Spinal cord (tissue), 10 donors: ENCODE data around the gene ISOC2. TPM values are rescaled to one million over a fixed set of nuclear protein-coding genes. Genes with fewer than 3 reads are reported as not detected.

ENCODE experiments used
- DNase-seq, 6 donors: peaks; one replicate each; pipeline versions ENCODE4 v3.0.0 to v3.0.0-alpha.2; 2013 to 2015; ENCODE audit warnings: low spot score in 6 of 6, low read depth in 4 of 6
- H3K27ac ChIP-seq: one replicate; pipeline ENCODE4 v1.5.1; 2013; ENCODE audit warnings: low read depth, low read length, control low read depth
- H3K27me3 ChIP-seq: one replicate; pipeline ENCODE4 v1.6.1; 2013; ENCODE audit warnings: low read length; ENCODE audit not compliant: control insufficient read depth, insufficient read depth
- H3K36me3 ChIP-seq: one replicate; pipeline ENCODE4 v1.6.1; 2013; ENCODE audit warnings: low read length; ENCODE audit not compliant: control insufficient read depth, insufficient read depth
- H3K4me1 ChIP-seq: one replicate; pipeline ENCODE4 v1.6.1; 2013; ENCODE audit warnings: low read length; ENCODE audit not compliant: control insufficient read depth, insufficient read depth
- H3K4me3 ChIP-seq: one replicate; pipeline ENCODE4 v1.5.1; 2013; ENCODE audit warnings: low read depth, low read length, control low read depth
- H3K9me3 ChIP-seq: one replicate; pipeline ENCODE4 v1.6.1; 2013; ENCODE audit warnings: low read length; ENCODE audit not compliant: control insufficient read depth, insufficient read depth
- WGBS: methylation state at CpG from one replicate; pipeline ENCODE4 v1.1.5; 2013; ENCODE audit warnings: missing lambda C conversion rate; ENCODE audit not compliant: insufficient coverage; 5-methylcytosine and 5-hydroxymethylcytosine counted together
- polyA plus RNA-seq, 2 donors: library from polyadenylated mRNA; unstranded; fragments of 120-200 nt; gene quantifications; one replicate each; pipeline ENCODE4 v1.2.1, GENCODE V29; 2013; ENCODE audit not compliant: insufficient read length in 2 of 2
- total RNA-seq, 2 donors: library from RNA; depleted of rRNA in 1 of 2; stranded (reverse); fragments of 120-200 nt in 1 of 2; fragments of >200 nt in 1 of 2; gene quantifications; one replicate each; pipeline versions ENCODE4 v1.2.3 to v1.2.4, GENCODE V29; 2013 to 2014
- donor health status: healthy.

The ISOC2 gene
- total and polyA plus RNA-seq, 4 donors = 30.3 to 65.1 (median 59.8) TPM

GRCh38 chr19:55467236-55468053, 6.0 kb upstream of the ISOC2 start:
- 40% methylated on average over 25 of the region's 29 CpGs for WGBS
- peak in 1 of 6 donors; percentile 59 for DNase-seq
- H3K4me3 ChIP-seq = no peak overlapping the region
- H3K27me3 ChIP-seq = no peaks in the 10 kb centered on the region
- no peak overlapping the region for H3K27ac ChIP-seq
- no peaks in the 10 kb centered on the region for H3K36me3 ChIP-seq
- H3K9me3 ChIP-seq = no peaks in the 10 kb centered on the region
- H3K4me1 ChIP-seq = peaks cover 4% of the 10 kb centered on the region

DNA sequence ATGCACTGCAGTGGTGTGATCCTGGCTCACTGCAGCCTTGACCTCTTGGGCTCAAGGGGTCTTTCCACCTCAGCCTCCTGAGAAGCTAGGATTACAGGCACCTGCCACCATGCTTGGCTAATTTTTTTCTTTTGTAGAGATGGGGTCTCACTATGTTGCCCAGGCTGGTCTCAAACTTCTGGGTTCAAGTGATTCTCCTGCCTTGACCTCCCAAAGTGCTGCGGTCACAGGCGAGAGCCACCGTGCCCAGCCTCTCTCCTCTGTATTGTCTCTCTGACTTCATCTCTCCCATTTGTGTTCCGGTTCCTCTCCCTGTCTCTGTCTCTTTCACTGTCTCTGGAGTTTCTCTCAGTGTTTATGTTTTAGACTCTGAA, 4.8 kb upstream of the ISOC2 start:
- Histone ChIP-seq H3K4me3 (no peak overlapping the region), H3K27me3 (no peaks in the 10 kb centered on the region), H3K4me1 (peaks cover 13% of the 10 kb centered on the region), H3K36me3 (no peaks in the 10 kb centered on the region), H3K9me3 (no peaks in the 10 kb centered on the region), H3K27ac (no peak overlapping the region)
- WGBS = 93% methylated on average over 4 of the region's 4 CpGs
- DNase-seq = no peak

GRCh38 chr19:55465460-55466240, 4.2 kb upstream of the ISOC2 start:
- H3K9me3 ChIP-seq = no peaks in the 10 kb centered on the region
- no peak for DNase-seq
- WGBS = 89% methylated on average over 9 of the region's 11 CpGs
- H3K4me1 ChIP-seq = peaks cover 18% of the 10 kb centered on the region
- H3K4me3 ChIP-seq = no peak overlapping the region
- H3K27me3 ChIP-seq = no peaks in the 10 kb centered on the region
- H3K36me3 ChIP-seq = no peaks in the 10 kb centered on the region
- no peak overlapping the region for H3K27ac ChIP-seq

- peaks cover under 1% of the 10 kb centered on the region for H3K36me3 ChIP-seq
- peaks cover 25% of the 10 kb centered on the region for H3K4me1 ChIP-seq
- H3K27ac ChIP-seq = no peak within 1 kb of the TSS
- no peak within 1 kb of the TSS for H3K4me3 ChIP-seq
- H3K27me3 ChIP-seq = no peaks in the 10 kb centered on the region
- no peak for DNase-seq
- no peaks in the 10 kb centered on the region for H3K9me3 ChIP-seq
- WGBS = 15% methylated on average over 7 of the region's 14 CpGs
Measured at GRCh38 chr19:55464662-55465054, 3.2 kb upstream of the ISOC2 start, which contains the start of gene C19orf85. Gene C19orf85, minus strand, starts transcription at chr19:55464751. Its CDS starts 197 bp downstream, at chr19:55464554.

DNA sequence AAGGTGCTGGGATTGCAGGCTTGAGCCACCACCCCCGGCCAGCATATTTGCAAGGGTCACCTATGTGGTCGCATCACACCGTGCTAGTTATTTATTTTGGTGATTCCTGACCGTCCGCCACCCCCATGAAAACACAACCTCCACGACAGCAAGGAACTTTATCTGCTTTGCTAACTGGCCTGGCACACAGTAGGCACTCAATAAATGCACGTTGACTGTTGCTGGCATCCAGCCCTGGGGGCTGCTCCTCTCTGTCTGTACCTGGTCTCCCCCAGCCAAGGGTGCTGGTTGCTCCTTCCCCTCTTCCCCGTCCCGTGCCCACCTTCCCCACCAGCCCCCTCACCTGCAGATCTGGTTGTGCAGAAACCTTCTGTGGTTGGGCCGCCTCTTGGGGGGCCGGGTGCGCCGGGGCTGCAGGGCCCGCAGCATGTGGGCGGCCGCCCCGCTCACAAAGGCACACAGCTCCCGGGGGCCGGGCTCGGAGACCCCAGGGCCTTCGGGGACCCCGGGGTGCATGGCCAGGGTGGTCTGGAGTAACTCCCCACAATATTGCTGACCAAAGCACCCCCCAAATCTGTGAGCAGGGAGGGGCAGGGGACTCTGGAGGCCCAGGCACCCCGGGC, 2.7 kb upstream of the ISOC2 start:
- no peaks in the 10 kb centered on the region for H3K9me3 ChIP-seq
- DNase-seq = no peak
- peaks cover 30% of the 10 kb centered on the region for H3K4me1 ChIP-seq
- 73% methylated on average over 19 of the region's 23 CpGs for WGBS
- no peak overlapping the region for H3K4me3 ChIP-seq
- no peaks in the 10 kb centered on the region for H3K27me3 ChIP-seq
- H3K36me3 ChIP-seq = peaks cover 3% of the 10 kb centered on the region
- no peak overlapping the region for H3K27ac ChIP-seq

GRCh38 chr19:55463583-55464031, 2.2 kb upstream of the ISOC2 start:
- H3K9me3 ChIP-seq = no peaks in the 10 kb centered on the region
- H3K36me3 ChIP-seq = peaks cover 3% of the 10 kb centered on the region
- no peak overlapping the region for H3K4me3 ChIP-seq
- no peak overlapping the region for H3K27ac ChIP-seq
- H3K27me3 ChIP-seq = no peaks in the 10 kb centered on the region
- 71% methylated on average over 15 of the region's 15 CpGs for WGBS
- no peak for DNase-seq
- peaks cover 30% of the 10 kb centered on the region for H3K4me1 ChIP-seq

DNA sequence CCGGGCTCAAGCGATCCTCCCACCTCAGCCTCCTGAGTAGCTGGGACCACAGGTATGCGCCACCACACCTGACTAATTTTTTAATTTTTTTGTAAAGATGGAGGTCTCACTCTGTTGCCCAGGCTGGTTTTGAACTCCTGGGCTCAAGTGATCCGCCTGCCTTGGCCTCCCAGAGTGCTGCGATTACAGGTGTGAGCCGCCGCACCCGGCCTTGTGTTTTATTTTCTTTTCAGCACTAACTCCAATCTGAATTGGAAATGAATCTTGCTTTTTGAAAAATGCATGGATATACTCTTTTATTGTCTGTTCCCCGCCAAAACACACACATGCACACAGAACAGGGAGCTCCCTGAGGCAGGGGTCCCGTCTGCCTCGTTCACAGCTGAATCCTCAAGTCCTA, 1.3 kb upstream of the ISOC2 start:
- no peak overlapping the region for H3K27ac ChIP-seq

GRCh38 chr19:55461974-55462626, 658 bp upstream of the ISOC2 start:
- Histone ChIP-seq H3K4me3 (peak overlapping the region; percentile 58), H3K27ac (peak overlapping the region; percentile 71), H3K4me1 (peaks cover 30% of the 10 kb centered on the region), H3K27me3 (no peaks in the 10 kb centered on the region), H3K36me3 (peaks cover 3% of the 10 kb centered on the region), H3K9me3 (no peaks in the 10 kb centered on the region)
- DNase-seq = no peak
- WGBS = 20% methylated on average over 23 of the region's 27 CpGs

More for the DNA sequence above, 1.3 kb upstream of the ISOC2 start:
- peaks cover 33% of the 10 kb centered on the region for H3K4me1 ChIP-seq
- H3K9me3 ChIP-seq = no peaks in the 10 kb centered on the region
- no peak for DNase-seq
- WGBS = 85% methylated on average over 3 of the region's 11 CpGs
- no peak overlapping the region for H3K4me3 ChIP-seq
- H3K36me3 ChIP-seq = peaks cover 3% of the 10 kb centered on the region
- no peaks in the 10 kb centered on the region for H3K27me3 ChIP-seq

GRCh38 chr19:55460670-55461258, 678 bp downstream of the ISOC2 start:
- peak overlapping the region; percentile 90 for H3K27ac ChIP-seq
- WGBS = 2% methylated on average over 24 of the region's 24 CpGs

More at GRCh38 chr19:55460670-55461258, 678 bp downstream of the ISOC2 start:
- peaks cover 14% of the 10 kb centered on the region for H3K36me3 ChIP-seq
- DNase-seq = peak in 2 of 6 donors; percentile 42 to 78
- no peaks in the 10 kb centered on the region for H3K9me3 ChIP-seq
- peaks cover 30% of the 10 kb centered on the region for H3K4me1 ChIP-seq
- peak overlapping the region; percentile 92 for H3K4me3 ChIP-seq
- no peaks in the 10 kb centered on the region for H3K27me3 ChIP-seq
